ENCODE data around the gene RAB40C.

DNA sequence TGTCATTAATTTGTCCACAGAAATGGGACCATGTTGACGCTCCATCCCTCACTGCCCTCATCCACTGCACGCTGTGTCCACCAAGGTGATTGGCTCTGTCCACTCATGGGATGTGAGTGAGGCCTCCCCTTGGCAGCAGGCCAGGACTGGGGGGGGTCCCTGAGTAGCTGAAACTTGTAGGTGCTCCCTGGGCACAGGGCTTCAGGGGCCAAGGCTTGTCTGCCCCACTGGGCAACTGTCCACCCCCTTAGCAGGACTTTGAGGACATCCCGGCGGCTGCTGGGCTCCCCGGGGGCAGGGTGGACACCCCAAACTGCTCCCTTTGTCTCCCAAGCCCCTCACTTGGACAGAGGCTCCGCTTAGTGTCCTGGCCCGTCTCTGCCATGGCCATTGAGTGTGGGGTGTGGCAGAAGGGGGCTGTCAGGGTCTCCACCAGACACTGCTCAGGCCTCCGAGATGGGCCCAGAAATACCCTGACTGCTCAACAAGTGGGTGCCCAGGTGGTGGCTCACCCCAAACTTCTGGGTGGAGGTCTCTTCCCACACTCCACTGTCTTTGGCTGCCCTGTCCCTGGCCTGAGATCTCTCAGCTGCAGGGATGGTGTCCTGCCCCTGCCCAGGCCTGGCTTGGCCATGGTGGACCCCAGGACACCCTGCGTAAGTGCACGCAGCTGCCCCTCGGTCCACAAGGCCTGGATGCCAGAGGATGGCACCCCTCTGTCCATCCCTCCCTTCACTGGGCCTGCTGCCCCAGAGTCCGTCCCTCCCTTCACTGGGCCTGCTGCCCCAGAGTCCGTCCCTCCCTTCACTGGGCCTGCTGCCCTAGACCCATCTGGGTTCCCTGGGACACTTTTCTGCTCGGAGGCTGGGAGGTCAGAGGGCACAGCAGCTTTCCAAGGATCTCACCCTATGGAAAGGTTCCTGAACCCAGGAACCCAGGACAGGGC is 2.9 kb upstream of the RAB40C start:
- TF ChIP-seq, protein P1, sequence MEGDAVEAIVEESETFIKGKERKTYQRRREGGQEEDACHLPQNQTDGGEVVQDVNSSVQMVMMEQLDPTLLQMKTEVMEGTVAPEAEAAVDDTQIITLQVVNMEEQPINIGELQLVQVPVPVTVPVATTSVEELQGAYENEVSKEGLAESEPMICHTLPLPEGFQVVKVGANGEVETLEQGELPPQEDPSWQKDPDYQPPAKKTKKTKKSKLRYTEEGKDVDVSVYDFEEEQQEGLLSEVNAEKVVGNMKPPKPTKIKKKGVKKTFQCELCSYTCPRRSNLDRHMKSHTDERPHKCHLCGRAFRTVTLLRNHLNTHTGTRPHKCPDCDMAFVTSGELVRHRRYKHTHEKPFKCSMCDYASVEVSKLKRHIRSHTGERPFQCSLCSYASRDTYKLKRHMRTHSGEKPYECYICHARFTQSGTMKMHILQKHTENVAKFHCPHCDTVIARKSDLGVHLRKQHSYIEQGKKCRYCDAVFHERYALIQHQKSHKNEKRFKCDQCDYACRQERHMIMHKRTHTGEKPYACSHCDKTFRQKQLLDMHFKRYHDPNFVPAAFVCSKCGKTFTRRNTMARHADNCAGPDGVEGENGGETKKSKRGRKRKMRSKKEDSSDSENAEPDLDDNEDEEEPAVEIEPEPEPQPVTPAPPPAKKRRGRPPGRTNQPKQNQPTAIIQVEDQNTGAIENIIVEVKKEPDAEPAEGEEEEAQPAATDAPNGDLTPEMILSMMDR (IDR thresholded peaks at IDR 0.05): no peak
- TF ChIP-seq POLR2A (IDR thresholded peaks at IDR 0.05): no peak
